Hepatocyte (in vitro differentiated cells): ENCODE results near the gene SYTL5.

Source experiments
- EZH2 ChIP-seq: fragments of 200-600 bp; sonication (generic); IDR thresholded peaks from 2 replicates; pipeline ENCODE4 v1.6.1; 2016; ENCODE audit warnings: antibody characterized with exemption, mild to moderate bottlenecking, borderline replicate concordance
- TF ChIP-seq, protein P1 (sequence below): fragments of 200-600 bp; sonication (generic); IDR thresholded peaks from 2 replicates; pipeline ENCODE4 v1.5.1; 2016; ENCODE audit warnings: antibody characterized with exemption, mild to moderate bottlenecking; ENCODE audit not compliant: poor library complexity

DNA sequence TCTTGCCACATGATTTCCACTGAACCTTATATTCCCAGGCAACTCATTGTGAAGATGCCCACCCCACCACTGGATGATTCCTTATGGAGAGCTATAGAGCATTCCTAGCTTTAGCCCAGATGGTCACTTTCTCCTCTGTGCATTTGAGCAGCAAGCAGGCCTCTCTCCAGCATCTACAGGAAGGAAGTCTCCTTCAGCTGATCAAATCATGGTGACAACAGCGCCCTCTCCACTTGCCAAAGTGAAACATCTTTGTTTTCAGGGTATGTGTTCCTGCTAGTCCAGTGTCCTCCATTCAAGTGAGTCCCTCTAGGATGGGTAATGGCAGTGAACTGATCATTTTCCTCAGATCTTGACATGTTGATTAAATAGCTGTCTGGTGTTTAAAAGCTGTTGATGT is 10.9 kb upstream of the SYTL5 start:
- TF ChIP-seq EZH2 = no peak
- TF ChIP-seq, protein P1, sequence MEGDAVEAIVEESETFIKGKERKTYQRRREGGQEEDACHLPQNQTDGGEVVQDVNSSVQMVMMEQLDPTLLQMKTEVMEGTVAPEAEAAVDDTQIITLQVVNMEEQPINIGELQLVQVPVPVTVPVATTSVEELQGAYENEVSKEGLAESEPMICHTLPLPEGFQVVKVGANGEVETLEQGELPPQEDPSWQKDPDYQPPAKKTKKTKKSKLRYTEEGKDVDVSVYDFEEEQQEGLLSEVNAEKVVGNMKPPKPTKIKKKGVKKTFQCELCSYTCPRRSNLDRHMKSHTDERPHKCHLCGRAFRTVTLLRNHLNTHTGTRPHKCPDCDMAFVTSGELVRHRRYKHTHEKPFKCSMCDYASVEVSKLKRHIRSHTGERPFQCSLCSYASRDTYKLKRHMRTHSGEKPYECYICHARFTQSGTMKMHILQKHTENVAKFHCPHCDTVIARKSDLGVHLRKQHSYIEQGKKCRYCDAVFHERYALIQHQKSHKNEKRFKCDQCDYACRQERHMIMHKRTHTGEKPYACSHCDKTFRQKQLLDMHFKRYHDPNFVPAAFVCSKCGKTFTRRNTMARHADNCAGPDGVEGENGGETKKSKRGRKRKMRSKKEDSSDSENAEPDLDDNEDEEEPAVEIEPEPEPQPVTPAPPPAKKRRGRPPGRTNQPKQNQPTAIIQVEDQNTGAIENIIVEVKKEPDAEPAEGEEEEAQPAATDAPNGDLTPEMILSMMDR = no peak
